Effector memory CD8-positive, alpha-beta T cell (primary cell): Measurements from ENCODE around the gene ZNF487.
"Not testable (repeated sequence)": the region's sequence is repeated elsewhere in the genome, so short reads cannot be mapped to it uniquely, and the experiment has no call there.

Experiments
- ATAC-seq: fragments of 150-1000 bp; cut with Tn5 transposase; replicated peaks from 2 replicates; pipeline ENCODE4 v1.10.0; 2021; ENCODE audit warnings: mild to moderate bottlenecking, moderate library complexity
- DNase-seq, 3 experiments: peaks; one replicate each; pipeline ENCODE4 v3.0.0; 2021
- H3K27ac Mint-ChIP-seq, 2 donors: one replicate each; pipeline ENCODE4 v1.8.0; 2022; ENCODE audit warnings: mild to moderate bottlenecking in 2 of 2, mixed read lengths in 2 of 2, moderate library complexity in 2 of 2
- H3K27me3 Mint-ChIP-seq, 2 donors: one replicate each; pipeline ENCODE4 v1.8.0; 2022; ENCODE audit warnings: mixed read lengths in 2 of 2
- H3K36me3 Mint-ChIP-seq: one replicate; pipeline ENCODE4 v1.8.0; 2022; ENCODE audit warnings: mild to moderate bottlenecking, moderate library complexity, mixed read lengths; ENCODE audit not compliant: insufficient read depth
- H3K4me1 Mint-ChIP-seq, 2 donors: one replicate each; pipeline ENCODE4 v1.8.0; 2022; ENCODE audit warnings: low read depth in 2 of 2, mixed read lengths in 2 of 2
- H3K4me3 Mint-ChIP-seq, 2 donors: one replicate each; pipeline ENCODE4 v1.8.0; 2022; ENCODE audit warnings: mild to moderate bottlenecking in 2 of 2, mixed read lengths in 2 of 2, moderate library complexity in 2 of 2
- H3K9me3 Mint-ChIP-seq, 2 donors: one replicate each; pipeline ENCODE4 v1.8.0; 2022; ENCODE audit warnings: mixed read lengths in 2 of 2

ZNF487 gene

DNA sequence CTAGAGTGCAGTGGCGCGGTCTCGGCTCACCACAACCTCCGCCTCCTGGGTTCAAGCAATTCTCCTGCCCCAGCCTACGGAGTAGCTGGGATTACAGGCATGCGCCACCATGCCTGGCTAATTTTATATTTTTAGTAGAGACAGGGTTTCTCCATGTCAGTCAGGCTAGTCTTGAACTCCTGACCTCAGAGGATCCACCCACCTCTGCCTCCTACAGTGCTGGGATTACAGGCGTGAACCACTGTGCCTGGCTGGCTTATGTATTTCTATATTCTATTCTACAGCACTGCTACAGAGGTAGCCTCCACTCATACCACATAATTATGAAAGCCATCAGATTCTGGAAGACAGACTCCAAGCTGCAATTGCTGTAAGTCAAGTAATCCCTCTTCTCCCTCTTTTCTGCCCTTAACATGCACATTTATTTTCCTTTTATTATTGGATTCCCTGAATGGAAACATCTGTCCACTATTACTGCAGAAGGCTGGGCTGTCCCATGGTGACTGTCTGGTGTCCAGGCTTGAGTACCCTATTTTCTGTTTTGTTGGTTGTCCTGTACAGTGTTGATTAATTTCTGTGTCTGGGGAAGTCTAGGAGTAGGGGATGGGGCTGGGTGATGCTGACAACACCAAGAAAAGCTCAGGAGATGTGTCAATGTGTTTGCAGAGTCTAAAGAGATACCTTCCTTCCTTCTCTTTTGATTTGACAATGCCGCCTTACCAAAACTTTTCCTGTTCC, 5.8 kb upstream of the ZNF487 start:
- no peaks in the 10 kb centered on the region for H3K9me3 Mint-ChIP-seq

DNA sequence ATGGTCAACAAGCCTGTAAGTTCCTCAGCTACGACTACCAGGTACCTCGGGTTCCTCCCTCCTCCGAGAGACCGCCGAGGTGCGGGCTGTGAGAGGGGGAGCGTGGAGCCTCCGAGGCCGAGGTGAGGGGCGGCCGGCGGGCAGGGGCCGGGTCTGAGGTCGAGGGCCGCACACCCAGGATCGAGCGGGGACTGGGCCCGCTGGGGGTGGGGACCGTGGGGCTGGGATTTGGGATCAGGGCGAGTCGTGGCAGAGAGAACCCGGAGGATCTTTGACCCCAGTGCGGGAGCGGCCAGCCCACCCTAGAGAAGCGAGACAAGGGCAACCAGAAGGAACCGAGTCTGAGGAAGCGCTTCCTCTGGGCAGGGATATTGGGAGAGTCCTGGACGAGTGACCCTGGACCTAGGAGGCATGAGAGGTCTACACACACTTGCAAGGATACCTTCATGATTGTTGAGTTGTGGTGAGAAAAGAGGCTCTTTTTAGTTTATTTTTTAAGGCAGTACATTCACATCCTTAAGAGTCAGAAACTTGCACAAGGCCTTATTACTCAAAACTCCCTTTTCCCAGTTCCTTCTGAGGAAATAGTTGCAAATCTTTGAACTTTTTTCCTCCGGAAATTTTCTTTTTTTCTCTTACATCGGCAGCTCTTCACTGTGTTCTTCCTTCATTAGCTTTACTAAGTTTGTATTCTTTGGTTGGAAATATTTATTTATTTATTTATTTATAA, 395 bp downstream of the ZNF487 start:
- Mint-ChIP-seq H3K4me3 (peak overlapping the region; percentile 96 to 97), H3K27me3 (no peaks in the 10 kb centered on the region), H3K9me3 (no peaks in the 10 kb centered on the region), H3K36me3 (peaks cover 46% of the 10 kb centered on the region), H3K27ac (peak overlapping the region; percentile 99), H3K4me1 (peaks cover 14 to 22% of the 10 kb centered on the region in 2 donors)
- peak; percentile 86 for ATAC-seq
- no peak for DNase-seq

More for the DNA sequence above, 5.8 kb upstream of the ZNF487 start:
- Mint-ChIP-seq H3K4me3 (no peak overlapping the region), H3K27ac (no peak overlapping the region), H3K36me3 (peaks cover 24% of the 10 kb centered on the region), H3K27me3 (no peaks in the 10 kb centered on the region), H3K4me1 (peaks cover 0 to under 1% of the 10 kb centered on the region in 2 donors)
- no peak for DNase-seq
- ATAC-seq, result no peak

DNA sequence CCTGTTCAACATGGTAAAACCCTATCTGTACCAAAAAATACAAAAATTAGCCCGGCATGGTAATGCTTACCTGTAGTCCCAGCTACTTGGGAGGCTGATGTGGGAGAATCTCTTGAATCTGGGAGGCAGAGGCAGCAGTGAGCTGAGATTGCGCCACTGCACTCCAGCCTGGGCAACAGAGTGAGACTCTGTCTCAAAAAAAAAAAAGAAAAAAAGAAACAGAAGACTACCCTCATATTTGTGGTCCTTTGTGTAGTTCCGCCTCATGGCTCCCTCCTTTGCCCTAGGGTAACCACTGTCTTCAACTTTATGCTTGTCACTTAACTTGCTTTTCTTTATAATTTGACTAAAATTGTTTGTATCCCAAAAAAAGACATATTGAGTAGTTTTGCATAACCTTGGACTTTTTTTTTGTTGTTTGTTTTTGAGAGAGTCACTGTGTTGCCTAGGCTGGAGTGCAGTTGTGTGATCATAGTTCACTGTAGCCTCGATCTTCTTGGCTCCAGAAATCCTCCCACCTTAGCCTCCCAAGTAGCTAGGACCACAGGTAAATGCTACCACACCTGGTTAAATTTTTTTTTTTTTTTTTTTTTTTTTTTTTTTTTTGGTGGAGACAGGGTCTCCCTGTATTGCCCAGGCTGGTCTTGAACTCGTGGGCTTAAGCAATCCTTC, 3.7 kb downstream of the ZNF487 start:
- ATAC-seq (no peak), DNase-seq (no peak)
- Mint-ChIP-seq H3K36me3 (peaks cover 33% of the 10 kb centered on the region), H3K4me3 (no peak overlapping the region), H3K27ac (peak overlapping the region; percentile 39 to 99), H3K27me3 (no peaks in the 10 kb centered on the region), H3K9me3 (no peaks in the 10 kb centered on the region), H3K4me1 (peaks cover 14 to 26% of the 10 kb centered on the region in 2 donors)

DNA sequence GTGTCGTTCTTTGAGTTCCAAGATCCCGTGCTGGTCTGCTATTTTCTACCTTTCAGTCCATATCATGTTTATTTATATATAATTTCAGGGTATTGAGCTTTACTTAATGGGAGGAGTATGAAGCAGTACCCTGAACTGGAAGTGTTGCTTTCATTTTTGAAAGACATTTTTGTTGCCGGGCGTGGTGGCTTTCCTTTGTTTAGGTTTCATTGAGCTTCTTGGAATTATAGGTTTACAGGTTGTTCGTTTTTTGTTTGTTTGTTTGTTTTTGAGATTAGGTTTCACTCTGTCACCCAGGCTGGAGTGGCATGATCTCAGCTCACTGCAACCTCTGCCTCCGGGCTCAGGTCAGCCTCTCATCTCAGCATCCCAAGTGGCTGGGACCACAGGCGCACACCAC, 7.4 kb downstream of the ZNF487 start:
- ATAC-seq (no peak), DNase-seq (no peak)
- H3K4me1 Mint-ChIP-seq, result peaks cover 0 to 8% of the 10 kb centered on the region in 2 donors
- no peaks in the 10 kb centered on the region for H3K27me3 Mint-ChIP-seq
- peak overlapping the region; percentile 18 to 41 for H3K4me3 Mint-ChIP-seq
- H3K27ac Mint-ChIP-seq, result peak overlapping the region; percentile 79 to 82
- no peaks in the 10 kb centered on the region for H3K9me3 Mint-ChIP-seq
- peaks cover 3% of the 10 kb centered on the region for H3K36me3 Mint-ChIP-seq

DNA sequence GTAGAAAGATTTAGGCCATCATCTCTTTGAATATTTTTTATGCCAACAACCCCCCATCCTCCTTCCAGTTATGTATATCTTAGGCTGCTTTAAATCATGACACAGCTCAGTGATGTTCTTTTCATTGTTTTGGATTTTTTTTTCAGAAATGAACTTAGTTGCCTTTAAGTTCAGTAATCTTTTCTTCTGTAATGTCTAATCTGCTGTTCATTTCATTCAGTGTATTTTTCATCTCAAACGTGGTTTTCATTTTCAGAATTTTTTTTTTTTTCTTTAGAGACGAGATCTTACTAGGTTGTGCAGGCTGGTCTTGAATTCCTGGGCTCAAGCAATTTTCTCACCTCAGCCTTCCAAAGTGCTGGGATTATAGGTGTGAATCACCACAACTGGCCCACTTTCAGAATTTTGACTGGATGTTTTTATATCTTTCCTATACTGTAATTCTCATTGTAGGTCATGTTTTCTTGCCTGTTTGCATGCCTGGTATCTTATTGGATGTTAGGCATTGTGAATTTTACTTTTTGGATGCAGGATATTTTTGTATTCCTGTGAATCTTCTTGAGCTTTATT, 8.1 kb downstream of the ZNF487 start:
- Mint-ChIP-seq H3K36me3 (peaks cover 2% of the 10 kb centered on the region), H3K27me3 (no peaks in the 10 kb centered on the region), H3K4me3 (no peak overlapping the region), H3K27ac (peak overlapping the region; percentile 79 to 82), H3K4me1 (peaks cover 0 to 4% of the 10 kb centered on the region in 2 donors), H3K9me3 (no peaks in the 10 kb centered on the region)
- DNase-seq (no peak), ATAC-seq (no peak)

DNA sequence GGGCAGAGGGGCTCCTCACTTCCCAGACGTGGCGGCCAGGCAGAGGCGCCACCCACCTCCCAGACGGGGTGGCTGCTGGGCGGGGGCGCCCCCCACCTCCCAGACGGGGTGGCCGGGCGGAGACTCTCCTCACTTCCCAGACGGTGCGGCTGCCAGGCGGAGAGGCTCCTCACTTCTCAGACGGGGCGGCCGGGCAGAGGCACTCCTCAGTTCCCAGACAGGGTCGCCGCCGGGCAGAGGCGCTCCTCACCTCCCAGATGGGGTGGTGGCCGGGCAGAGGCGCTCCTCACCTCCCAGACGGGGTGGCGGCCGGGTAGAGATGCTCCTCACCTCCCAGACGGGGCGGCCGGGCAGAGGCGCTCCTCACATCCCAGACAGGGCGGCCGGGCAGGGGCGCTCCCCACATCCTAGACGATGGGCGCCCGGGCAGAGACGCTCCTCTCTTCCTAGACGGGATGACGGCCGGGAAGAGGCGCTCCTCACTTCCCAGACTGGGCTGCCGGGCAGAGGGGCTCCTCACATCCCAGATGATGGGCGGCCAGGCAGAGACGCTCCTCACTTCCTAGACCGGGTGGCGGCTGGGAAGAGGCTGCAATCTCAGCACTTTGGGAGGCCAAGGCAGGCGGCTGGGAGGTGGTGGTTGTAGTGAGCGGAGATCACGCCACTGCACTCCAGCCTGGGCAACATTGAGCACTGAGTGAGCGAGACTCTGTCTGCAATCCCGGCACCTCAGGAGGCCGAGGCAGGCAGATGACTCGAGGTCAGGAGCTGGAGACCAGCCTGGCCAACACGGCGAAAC, 9.5 kb downstream of the ZNF487 start:
- not testable (repeated sequence) for H3K4me3 Mint-ChIP-seq, H3K36me3 Mint-ChIP-seq, H3K4me1 Mint-ChIP-seq, ATAC-seq, DNase-seq, H3K9me3 Mint-ChIP-seq, H3K27ac Mint-ChIP-seq, H3K27me3 Mint-ChIP-seq

DNA sequence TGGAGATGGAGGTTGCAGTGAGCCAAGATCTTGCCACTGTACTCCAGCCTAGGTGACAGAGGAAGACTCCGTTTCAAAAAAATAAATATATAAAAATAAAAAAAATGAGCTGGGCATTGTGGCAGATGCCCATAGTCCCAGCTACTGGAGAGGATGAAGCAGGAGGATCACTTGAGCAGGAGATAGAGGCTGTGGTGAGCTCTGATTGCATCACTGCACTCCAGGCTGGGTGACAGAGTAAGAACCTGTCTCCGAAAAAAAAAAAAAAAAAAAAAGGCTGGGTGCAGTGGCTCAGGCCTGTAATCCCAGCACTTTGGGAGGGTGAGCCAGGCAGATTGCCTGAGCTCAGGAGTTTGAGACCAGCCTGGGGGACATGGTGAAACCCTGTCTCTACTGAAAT, 11.8 kb downstream of the ZNF487 start:
- Mint-ChIP-seq H3K9me3 (no peaks in the 10 kb centered on the region), H3K27me3 (no peaks in the 10 kb centered on the region), H3K36me3 (peaks cover 1% of the 10 kb centered on the region), H3K27ac (no peak overlapping the region), H3K4me3 (no peak overlapping the region), H3K4me1 (peaks cover 22 to 25% of the 10 kb centered on the region in 2 donors)
- DNase-seq, result no peak
- ATAC-seq, result no peak

DNA sequence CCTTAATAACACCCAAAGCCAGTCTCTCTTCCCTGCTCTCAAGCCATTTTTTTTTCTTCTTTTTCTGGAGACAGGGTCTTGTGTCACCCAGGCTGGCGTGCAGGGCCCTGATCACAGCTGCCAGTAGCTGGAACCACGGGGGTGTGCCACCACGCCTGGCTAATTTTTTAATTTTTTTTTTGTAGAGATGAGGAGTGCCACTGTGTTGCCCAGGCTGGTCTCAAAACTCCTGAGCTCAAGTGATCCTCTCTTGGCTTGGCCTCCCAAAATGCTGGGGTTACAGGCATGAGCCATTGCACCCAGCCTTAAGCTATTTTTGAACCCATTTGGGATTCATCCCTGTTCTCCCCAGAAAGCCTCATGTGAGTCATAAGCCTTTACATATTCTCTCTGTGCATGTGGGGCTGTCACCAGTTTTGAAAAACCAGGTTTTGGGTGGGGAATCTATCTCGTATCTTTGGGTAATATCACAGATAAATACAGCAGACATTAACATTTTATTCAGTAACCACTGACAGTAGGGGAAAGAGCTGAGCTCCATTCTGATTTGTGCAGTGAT, 15.5 kb downstream of the ZNF487 start:
- Mint-ChIP-seq H3K27me3 (no peaks in the 10 kb centered on the region), H3K36me3 (peaks cover 28% of the 10 kb centered on the region), H3K4me3 (peak overlapping the region; percentile 71 to 72), H3K9me3 (no peaks in the 10 kb centered on the region), H3K27ac (peak overlapping the region; percentile 92 to 97), H3K4me1 (peaks cover 35 to 45% of the 10 kb centered on the region in 2 donors)
- DNase-seq, result no peak
- ATAC-seq, result no peak

DNA sequence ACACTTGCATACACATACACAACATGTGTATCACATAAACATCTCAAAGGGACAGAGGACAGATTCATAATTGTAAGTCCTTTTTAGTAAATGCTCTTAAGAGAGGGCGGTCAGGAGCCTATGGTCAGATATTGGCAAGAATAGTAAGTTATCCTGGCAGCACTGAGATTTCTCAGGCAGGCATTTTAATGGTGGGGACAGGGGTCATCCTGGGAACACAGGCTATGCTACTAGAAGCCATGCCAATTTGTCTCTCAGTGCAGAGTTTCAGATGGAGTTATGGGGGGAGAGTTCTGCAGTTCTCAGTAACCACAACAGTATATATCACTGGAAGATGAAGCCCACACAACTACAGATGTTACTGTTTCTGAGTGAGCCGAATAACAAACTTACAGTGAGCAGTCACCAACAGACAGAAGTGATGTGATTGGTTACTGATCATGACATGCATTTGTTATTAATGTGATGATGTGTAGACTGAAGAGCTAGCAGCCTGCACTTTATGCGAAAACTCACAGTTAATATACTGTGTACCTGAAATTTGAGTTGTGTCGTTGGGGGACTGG, 16.4 kb downstream of the ZNF487 start:
- peak overlapping the region; percentile 92 to 97 for H3K27ac Mint-ChIP-seq
- DNase-seq (no peak), ATAC-seq (no peak)
- no peaks in the 10 kb centered on the region for H3K27me3 Mint-ChIP-seq
- H3K4me1 Mint-ChIP-seq, result peaks cover 35 to 45% of the 10 kb centered on the region in 2 donors
- H3K9me3 Mint-ChIP-seq, result no peaks in the 10 kb centered on the region
- peak overlapping the region; percentile 71 to 72 for H3K4me3 Mint-ChIP-seq
- H3K36me3 Mint-ChIP-seq, result peaks cover 28% of the 10 kb centered on the region

DNA sequence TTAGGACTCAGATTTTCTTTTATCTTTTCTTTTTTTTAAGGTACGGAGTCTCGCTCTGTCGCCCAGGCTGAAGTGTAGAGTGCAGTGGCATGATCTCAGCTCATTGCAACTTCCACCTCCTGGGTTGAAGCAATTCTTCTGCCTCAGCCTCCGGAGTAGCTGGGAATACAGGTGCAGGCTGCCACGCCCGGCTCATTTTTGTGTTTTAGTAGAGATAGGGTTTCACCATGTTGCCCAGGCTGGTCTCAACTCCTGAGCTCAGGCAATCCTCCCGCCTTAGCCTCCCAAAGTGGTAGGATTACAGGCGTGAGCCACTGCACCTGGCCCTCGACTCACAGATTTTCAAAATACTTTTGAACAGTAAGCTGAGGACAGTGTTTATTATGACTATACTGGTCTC, 17.1 kb downstream of the ZNF487 start:
- peak overlapping the region; percentile 98 to 100 for H3K27ac Mint-ChIP-seq
- not testable (repeated sequence) for H3K9me3 Mint-ChIP-seq, DNase-seq, ATAC-seq, H3K27me3 Mint-ChIP-seq
- H3K4me1 Mint-ChIP-seq, result peaks cover 35 to 45% of the 10 kb centered on the region in 2 donors
- peaks cover 28% of the 10 kb centered on the region for H3K36me3 Mint-ChIP-seq
- H3K4me3 Mint-ChIP-seq, result peak overlapping the region; percentile 95 to 99

DNA sequence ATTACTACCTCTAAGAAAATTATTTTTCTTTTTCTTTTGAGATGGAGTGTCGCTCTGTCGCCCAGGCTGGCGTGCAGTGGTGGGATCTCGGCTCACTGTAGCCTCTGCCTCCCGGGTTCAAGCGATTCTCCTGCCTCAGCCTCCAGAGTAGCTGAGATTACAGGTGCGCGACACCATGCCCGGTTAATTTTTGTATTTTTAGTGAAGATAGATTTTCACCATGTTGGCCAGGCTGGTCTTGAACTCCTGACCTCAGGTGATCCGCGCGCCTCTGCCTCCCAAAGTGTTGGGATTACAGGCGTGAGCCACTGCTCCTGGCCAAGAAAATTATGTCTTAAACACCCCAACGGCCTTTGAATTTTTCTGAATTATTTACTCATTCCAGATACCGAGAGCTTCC, 19.6 kb downstream of the ZNF487 start:
- H3K9me3 Mint-ChIP-seq, DNase-seq, H3K27me3 Mint-ChIP-seq, ATAC-seq: not testable (repeated sequence)
- Mint-ChIP-seq H3K4me3 (peak overlapping the region in 1 of 2 donors; percentile 99), H3K27ac (peak overlapping the region; percentile 98 to 100), H3K36me3 (peaks cover 28% of the 10 kb centered on the region), H3K4me1 (peaks cover 34 to 44% of the 10 kb centered on the region in 2 donors)

DNA sequence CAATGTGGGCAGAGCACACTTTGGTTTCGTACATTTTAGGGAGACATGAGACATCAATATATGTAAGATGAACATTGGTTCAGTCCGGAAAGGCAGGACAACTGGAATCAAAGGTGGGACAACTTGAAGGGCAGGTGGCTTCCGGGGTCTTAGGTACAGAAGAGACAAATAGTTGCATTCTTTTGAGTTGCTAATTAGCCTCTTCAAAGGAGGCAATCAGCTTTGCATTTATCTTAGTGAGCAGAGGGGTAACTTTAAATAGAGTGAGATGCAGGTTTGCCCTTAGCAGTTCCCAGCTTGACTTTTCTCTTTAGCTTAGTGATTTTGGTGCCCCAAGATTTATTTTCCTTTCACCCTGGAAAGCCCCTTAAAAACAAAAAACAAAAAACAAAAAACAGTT, 21.3 kb downstream of the ZNF487 start:
- Mint-ChIP-seq H3K36me3 (peaks cover 31% of the 10 kb centered on the region), H3K4me1 (peaks cover 22 to 34% of the 10 kb centered on the region in 2 donors), H3K27me3 (no peaks in the 10 kb centered on the region), H3K27ac (peak overlapping the region in 1 of 2 donors; percentile 98), H3K4me3 (no peak overlapping the region), H3K9me3 (no peaks in the 10 kb centered on the region)
- DNase-seq, result no peak
- no peak for ATAC-seq
